ENCODE data around the gene SNX14. TPM values are rescaled to one million over a fixed set of nuclear protein-coding genes. Genes with fewer than 3 reads are reported as not detected.

The SNX14 gene
- total and polyA plus RNA-seq, 10 of the 15 experiments (the other 5 are each of a cell fraction or from before 2014, with no cell fraction given): 34.2 to 122 (median 51.0) TPM

GRCh38 chr6:85493389-85493788 is 100.3 kb downstream of the SNX14 start:
- Histone ChIP-seq H3K79me2 (ENCODE audit: control insufficient read depth, insufficient read depth, low read length) (no peaks in the 10 kb centered on the region), H4K20me1 (ENCODE audit: control insufficient read depth, insufficient read depth) (no peaks in the 10 kb centered on the region), H3K4me1 (ENCODE audit: control insufficient read depth, insufficient read depth, low read length) (no peaks in the 10 kb centered on the region), H3K9ac (ENCODE audit: control insufficient read depth, insufficient read depth, low read length) (no peak overlapping the region), H3K4me3 (no peak overlapping the region), H3K27me3 (replicated peaks in 1 of 2; ENCODE audit: control insufficient read depth in 2 of 2, insufficient read depth in 2 of 2, low read length in 1 of 2) (no peaks in the 10 kb centered on the region), H3K27ac (ENCODE audit: control insufficient read depth, insufficient read depth) (no peak overlapping the region), H3K4me2 (ENCODE audit: control insufficient read depth, insufficient read depth) (no peak overlapping the region), H3K9me3 (replicated peaks; ENCODE audit: control insufficient read depth, insufficient read depth, low read length) (peaks cover 7% of the 10 kb centered on the region; the same call in 2 of the 3 replicates), H3K36me3 (ENCODE audit: control insufficient read depth in 2 of 2, insufficient read depth in 2 of 2, low read length in 1 of 2) (no peaks in the 10 kb centered on the region), H2AFZ (ENCODE audit: control insufficient read depth, low read depth, low read length) (no peak overlapping the region)
- no TSS peak for BruUV-seq (replicated peaks)
- in situ Hi-C loops (cut with MboI): no loop called here
- TF ChIP-seq ZNF217 (IDR thresholded peaks at IDR 0.05) (no peak), CUX1 (IDR thresholded peaks at IDR 0.05; ENCODE audit: insufficient replicate concordance, low read depth, low read length) (no peak)
- 96% methylated on average over 1 of the region's 1 CpG for WGBS (ENCODE audit: insufficient coverage, insufficient replicate concordance, low lambda C conversion rate, missing lambda C conversion rate)
- FAIRE-seq (no peak), DNase-seq (ENCODE audit: low read depth, low spot score) (no peak), ATAC-seq (no peak)
- ChIA-PET CTCF (interaction anchor here (1.0 to 9.2 kb wide), 5 partner anchors 9 to 138 kb away, joined by 4 to 73 read pairs (median 6); no protein-coding TSS in a partner anchor), POLR2A (interaction anchor here (1.7 kb wide), 1 partner anchor 11 kb away, joined by 4 read pairs; no protein-coding TSS in a partner anchor), RAD21 (ENCODE audit: unreplicated experiment) (interaction anchor here (1.4 to 2.4 kb wide), 2 partner anchors 11 to 49 kb away, joined by 4 to 7 read pairs; no protein-coding TSS in a partner anchor), SMC1A (ENCODE audit: uncharacterized antibody, unreplicated experiment) (interaction anchor here (1.0 to 6.5 kb wide), 5 partner anchors 9 to 141 kb away, joined by 3 to 59 read pairs (median 4); no protein-coding TSS in a partner anchor)
- intact Hi-C loops (cut with micrococcal nuclease; ENCODE audit: unreplicated experiment): no loop called here
